ENCODE data around the gene SPIRE1.
"Not testable (repeated sequence)": the region's sequence is repeated elsewhere in the genome, so short reads cannot be mapped to it uniquely, and the experiment has no call there.

The SPIRE1 gene

DNA sequence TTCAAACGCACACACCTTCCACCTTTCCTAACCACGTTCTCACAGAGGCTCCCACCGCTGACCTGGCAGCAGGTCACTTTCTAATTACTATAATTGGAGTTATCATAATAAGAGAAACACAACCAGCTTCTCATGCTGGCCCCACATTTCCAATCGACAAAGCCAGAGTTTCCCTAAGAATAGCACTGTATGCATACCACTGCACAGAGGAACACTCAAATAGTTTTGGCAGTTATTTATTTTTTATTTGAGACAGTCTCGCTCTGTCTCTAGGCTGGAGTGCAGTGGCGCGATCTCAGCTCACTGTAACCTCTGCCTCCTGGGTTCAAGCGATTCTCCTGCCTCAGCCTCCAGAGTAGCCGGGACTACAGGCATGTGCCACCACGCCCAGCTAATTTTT is 176.0 kb downstream of the SPIRE1 start:
- DNase-seq = not testable (repeated sequence)

DNA sequence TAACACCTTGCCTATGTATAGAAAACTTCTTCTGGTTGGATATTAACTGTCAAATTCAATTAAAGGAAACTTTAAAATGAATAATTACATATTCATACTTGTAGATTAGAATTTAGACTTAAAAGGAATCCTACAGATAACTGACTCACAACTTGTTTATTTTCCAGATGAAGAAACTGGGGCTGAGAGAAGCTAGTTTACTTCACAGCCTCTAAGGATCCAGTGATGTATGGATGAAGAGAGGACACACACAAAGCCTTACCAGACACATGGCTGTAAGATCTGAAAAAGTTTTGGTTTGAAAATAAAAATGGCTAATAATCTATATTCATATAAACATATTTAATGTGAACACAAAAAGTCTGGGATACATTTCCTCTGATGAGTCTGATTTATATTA is 177.9 kb downstream of the SPIRE1 start:
- no peak for DNase-seq

- no peak for DNase-seq
Observed at GRCh38 chr18:12479536-12479935, 178.4 kb downstream of the SPIRE1 start.

GRCh38 chr18:12478269-12479047 is 179.4 kb downstream of the SPIRE1 start:
- no peak for DNase-seq

- DNase-seq = no peak
Observed at GRCh38 chr18:12477606-12478005, 180.3 kb downstream of the SPIRE1 start.

GRCh38 chr18:12476955-12477354 is 181.0 kb downstream of the SPIRE1 start:
- DNase-seq = no peak

- no peak for DNase-seq
Observed at GRCh38 chr18:12474876-12475275, 183.0 kb downstream of the SPIRE1 start.

DNA sequence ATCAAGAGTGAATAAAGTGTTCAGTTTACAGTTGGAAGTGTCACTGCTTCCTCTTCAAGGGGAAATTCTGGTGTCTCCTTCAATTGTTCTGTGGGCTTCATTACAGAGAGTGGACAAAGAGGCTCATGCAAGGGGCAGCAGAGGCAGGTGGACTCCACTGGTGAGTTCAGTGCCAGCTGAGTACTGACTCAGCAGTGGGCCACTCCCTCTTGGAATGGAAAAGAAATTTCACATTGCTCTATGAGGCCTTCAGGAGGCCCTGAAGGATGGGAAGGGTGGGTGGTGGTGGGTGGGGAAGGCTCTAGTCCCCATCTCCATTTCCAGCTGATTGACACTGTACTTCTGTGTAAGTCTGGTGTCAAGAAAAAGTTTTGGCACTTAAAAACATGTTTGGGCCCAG is 183.8 kb downstream of the SPIRE1 start:
- no peak for DNase-seq

DNA sequence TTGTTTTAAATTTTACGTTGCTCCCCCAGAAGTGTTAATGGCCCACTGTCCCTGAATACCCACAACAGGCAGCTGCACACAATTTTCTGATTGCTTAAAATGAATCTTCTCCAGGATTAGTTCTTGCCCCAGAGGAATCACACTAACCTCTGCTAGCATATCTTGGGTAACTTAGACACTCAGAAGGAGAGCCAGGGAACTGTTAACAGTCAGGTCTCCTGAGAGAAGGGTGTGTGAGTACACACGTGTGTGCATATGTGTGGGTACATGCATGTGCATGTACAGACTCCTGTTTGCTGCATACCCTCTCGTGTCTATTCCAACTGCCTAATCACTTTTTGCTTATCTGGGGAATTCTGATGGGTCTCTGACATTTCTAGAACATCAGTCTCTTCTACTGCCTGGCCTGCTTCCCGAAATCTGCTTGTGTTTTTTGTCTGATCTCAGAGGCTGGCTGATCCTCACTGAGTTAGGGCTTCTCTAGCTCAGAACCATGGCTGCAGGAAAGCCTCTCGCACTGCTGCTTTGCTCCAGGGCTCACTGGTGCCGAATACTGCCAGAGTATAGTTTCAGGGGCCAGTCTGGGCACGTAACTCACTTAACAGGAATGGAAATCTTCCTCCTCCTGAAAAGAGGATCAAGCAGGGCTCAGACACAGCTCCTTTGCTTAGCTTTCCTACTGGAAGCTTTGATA is 187.4 kb downstream of the SPIRE1 start:
- no peak for DNase-seq

DNA sequence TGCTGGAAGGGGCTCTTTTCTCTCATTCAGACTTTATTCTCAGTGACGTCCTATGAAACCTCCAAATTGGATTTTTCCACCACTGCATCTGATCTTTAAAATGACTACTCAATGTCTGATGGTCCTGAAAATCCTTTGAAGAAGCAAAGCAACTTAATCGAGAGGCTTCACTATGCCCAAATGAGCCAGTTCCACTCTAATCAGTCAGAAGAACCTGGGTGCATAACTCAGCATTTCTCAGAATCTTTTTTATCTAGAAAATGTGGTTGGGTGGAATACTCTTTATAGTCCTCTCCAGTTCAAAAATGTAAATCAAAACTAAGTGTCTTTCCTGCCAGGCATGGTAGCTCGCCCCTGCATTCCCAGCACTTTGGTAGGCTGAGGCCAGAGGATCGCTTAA is 189.5 kb downstream of the SPIRE1 start:
- DNase-seq = no peak

- no peak for DNase-seq
Observed at GRCh38 chr18:12464731-12465130, 193.2 kb downstream of the SPIRE1 start.

DNA sequence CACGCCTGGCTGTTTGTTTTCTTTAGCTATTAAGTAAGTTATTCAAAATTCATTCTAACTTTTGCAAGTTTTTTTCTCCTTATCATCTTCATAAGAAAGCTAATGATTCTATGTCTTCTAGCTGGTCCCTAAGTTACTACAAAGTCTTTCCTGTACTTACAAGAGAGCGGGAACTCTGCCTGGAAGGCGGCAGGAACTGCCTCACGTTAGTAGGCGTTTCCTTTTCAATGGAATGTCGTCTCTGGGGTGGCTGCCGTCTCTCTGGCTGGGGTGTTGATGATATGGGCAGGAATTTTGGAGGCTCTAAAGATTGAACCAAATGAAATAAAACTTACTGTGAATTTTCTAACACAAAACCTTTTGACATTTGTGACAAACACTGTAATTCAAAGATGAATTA is 194.7 kb downstream of the SPIRE1 start:
- no peak for DNase-seq

DNA sequence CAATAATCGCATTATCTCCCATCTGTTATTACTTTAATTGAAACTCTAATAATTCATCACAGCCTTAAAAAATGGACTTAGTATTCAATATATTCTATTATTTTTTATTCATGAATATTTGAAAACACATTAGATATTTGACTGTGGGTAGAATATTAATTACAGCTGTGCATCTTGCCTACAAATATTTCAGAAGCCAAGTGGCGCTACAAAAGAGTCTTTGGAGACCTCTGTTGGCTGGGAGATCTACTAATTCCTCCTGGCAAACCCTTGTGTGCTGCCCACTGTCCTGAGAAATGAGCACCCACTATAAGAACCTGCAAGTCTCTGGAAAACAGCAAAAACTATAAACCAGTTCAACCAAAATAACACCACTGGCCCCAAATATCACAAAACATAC is 195.7 kb downstream of the SPIRE1 start:
- DNase-seq = no peak

- no peak for DNase-seq
Observed at GRCh38 chr18:12461326-12461725, 196.6 kb downstream of the SPIRE1 start.

DNA sequence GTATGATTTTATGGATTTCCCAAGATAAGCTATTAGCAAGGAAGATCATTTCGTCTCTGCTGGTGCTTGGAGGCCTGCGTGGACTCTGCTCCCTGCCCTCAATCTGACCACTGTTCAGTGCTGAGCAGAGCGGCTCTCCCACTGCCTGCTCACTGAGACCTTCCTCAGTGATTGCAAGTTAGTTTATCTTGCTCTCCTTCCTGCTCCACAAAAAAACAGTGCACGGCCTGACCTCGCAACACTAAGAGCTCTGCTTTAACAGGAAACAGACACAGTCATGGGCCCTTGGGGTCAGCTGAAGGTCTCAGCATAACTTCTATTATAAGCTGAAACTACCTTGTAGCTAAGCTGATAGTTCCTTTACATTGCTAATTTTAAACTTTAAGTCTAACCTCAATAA is 197.0 kb downstream of the SPIRE1 start:
- no peak for DNase-seq

GRCh38 chr18:12458771-12459170 is 199.1 kb downstream of the SPIRE1 start:
- no peak for DNase-seq

DNA sequence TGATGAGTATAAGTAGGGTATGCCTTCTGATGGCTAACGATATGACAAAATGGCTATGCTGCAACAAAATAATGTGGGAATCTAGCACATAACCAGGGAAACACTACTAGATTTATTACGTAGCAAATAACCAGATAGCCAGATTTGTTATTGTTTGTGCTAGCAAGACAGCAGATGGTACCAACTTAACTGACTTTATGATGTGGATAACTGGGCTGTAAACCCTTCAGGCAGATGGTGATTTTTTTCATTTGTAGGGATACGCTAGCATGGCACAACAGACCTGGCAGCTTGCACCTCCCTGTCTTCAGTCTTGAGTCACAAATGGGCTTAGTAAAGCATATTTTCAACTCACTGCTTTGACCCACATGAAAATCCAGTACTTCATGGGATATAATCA is 201.5 kb downstream of the SPIRE1 start:
- no peak for DNase-seq

GRCh38 chr18:12455496-12455895 is 202.4 kb downstream of the SPIRE1 start:
- DNase-seq = no peak

- DNase-seq = no peak
Observed at GRCh38 chr18:12452784-12453183, 205.1 kb downstream of the SPIRE1 start.

DNA sequence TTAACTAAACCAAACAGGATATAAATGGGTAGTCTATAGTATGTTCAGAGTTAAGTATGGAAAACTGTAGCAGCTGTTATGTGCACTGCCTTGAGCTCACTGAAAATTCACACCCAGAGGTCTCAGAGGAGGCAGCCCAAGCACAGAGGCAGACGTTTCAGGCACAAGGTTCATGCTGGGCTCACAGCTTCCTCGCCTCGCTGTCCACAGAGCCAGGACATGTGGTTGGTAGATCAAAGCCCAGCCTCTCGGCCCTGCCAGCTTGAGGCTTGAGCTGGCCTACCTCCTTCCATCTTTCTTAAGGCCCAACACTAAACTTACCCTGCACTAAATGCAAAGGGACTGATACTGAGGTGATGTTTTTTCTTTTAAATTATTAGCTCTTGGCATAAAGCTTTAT is 206.5 kb downstream of the SPIRE1 start:
- DNase-seq = no peak

GRCh38 chr18:12449051-12449785 is 208.7 kb downstream of the SPIRE1 start:
- DNase-seq = no peak

GRCh38 chr18:12445554-12445953 is 212.4 kb downstream of the SPIRE1 start:
- DNase-seq = no peak

DNA sequence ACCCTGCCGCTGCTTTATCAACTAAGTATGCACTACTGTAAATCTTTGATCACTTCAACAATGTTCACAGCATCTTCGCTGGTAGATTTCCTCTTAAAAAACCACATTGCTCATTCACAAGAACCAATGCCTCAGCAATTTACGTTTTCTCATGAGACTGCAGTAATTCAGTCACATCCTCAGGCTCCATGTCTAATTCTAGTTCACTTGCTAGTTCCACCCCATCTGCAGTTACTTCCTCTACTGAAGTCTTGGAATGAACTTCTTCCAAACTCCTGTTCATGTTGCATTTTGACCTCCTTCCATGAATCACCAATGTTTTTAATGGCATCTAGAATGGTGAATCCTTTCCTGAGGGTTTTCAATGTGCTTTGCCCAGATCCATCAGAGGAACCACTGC is 214.4 kb downstream of the SPIRE1 start:
- no peak for DNase-seq

DNA sequence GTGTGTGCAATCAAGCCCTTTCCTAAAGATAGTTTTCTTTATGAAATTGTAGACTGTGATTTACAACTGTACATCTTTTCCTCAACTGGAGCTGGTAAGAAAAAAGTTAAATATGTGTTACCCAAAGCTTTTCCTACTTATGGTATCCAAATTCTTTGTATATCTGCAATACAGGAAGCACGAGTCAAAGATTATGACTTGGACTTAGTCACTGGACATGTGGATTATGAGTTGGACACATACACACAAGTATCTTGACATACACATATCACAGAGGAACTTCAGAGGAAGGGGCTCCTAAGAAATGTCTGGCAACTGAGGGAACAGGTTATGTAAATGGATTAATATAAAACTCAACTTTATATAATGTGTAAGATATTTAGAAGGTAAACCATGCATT is 215.0 kb downstream of the SPIRE1 start:
- no peak for DNase-seq
